Neural progenitor cell (in vitro differentiated cells): ENCODE measurements around the gene CAMSAP3. TPM values are rescaled to one million over a fixed set of nuclear protein-coding genes. Genes with fewer than 3 reads are reported as not detected.

Experiments used
- DNase-seq: peaks from one replicate; pipeline ENCODE4 v3.0.0-alpha.2; 2016; ENCODE audit warnings: low spot score
- H2AFZ ChIP-seq: fragments of 200-600 bp; sonication (generic); replicated peaks from 2 replicates; pipeline ENCODE4 v1.6.1; 2016; ENCODE audit warnings: antibody characterized with exemption
- H3F3A ChIP-seq: fragments of 200-600 bp; sonication (generic); 2 replicates; pipeline ENCODE4 v1.6.1; 2016; ENCODE audit warnings: antibody characterized with exemption, low read depth
- H3K27ac ChIP-seq: fragments of 200-600 bp; sonication (generic); 2 replicates; pipeline ENCODE4 v1.5.1; 2016; ENCODE audit warnings: mild to moderate bottlenecking
- H3K27me3 ChIP-seq: fragments of 200-600 bp; sonication (generic); 2 replicates; pipeline ENCODE4 v1.6.1; 2016; ENCODE audit warnings: mild to moderate bottlenecking, moderate library complexity
- H3K36me3 ChIP-seq: fragments of 200-600 bp; sonication (generic); 2 replicates; pipeline ENCODE4 v1.5.1; 2016
- H3K4me1 ChIP-seq: fragments of 200-600 bp; sonication (generic); 2 replicates; pipeline ENCODE4 v1.6.1; 2016; ENCODE audit warnings: mixed run types
- H3K4me2 ChIP-seq: fragments of 200-600 bp; sonication (generic); 2 replicates; pipeline ENCODE4 v1.6.1; 2016
- H3K4me3 ChIP-seq: fragments of 200-600 bp; sonication (generic); 2 replicates; pipeline ENCODE4 v1.5.1; 2016
- H3K79me2 ChIP-seq: fragments of 200-600 bp; sonication (generic); 2 replicates; pipeline ENCODE4 v1.6.1; 2016; ENCODE audit warnings: low read depth
- H3K9ac ChIP-seq: fragments of 200-600 bp; sonication (generic); 2 replicates; pipeline ENCODE4 v1.6.1; 2016
- H3K9me3 ChIP-seq: fragments of 200-600 bp; sonication (generic); 2 replicates; pipeline ENCODE4 v1.5.1; 2016; ENCODE audit warnings: low read depth
- H4K20me1 ChIP-seq: fragments of 200-600 bp; sonication (generic); 2 replicates; pipeline ENCODE4 v1.6.1; 2016; ENCODE audit warnings: low read depth
- H3K27ac Mint-ChIP-seq: 3 replicates; pipeline ENCODE4 v1.8.0; 2021; ENCODE audit warnings: mixed read lengths
- H3K27me3 Mint-ChIP-seq: 2 replicates; pipeline ENCODE4 v1.8.0; 2022; ENCODE audit warnings: low read depth, mild to moderate bottlenecking, inconsistent platforms, moderate library complexity, mixed read lengths; ENCODE audit not compliant: insufficient read depth
- H3K36me3 Mint-ChIP-seq: 3 replicates; pipeline ENCODE4 v1.8.0; 2021; ENCODE audit warnings: mixed read lengths
- H3K4me1 Mint-ChIP-seq: 3 replicates; pipeline ENCODE4 v1.8.0; 2021; ENCODE audit warnings: mixed read lengths
- H3K4me3 Mint-ChIP-seq: 3 replicates; pipeline ENCODE4 v1.8.0; 2021; ENCODE audit warnings: mild to moderate bottlenecking, moderate library complexity, mixed read lengths
- H3K9me3 Mint-ChIP-seq: 3 replicates; pipeline ENCODE4 v1.8.0; 2020; ENCODE audit warnings: mixed read lengths
- EZH2 ChIP-seq: fragments of 200-600 bp; sonication (generic); IDR thresholded peaks from 2 replicates; pipeline ENCODE4 v1.6.1; 2017; ENCODE audit warnings: antibody characterized with exemption, mild to moderate bottlenecking, moderate library complexity
- EZH2phosphoT487 ChIP-seq: fragments of 200-600 bp; sonication (generic); IDR thresholded peaks from 2 replicates; pipeline ENCODE4 v1.6.1; 2017; ENCODE audit warnings: antibody characterized with exemption
- total RNA-seq: library from RNA; depleted of rRNA; stranded (reverse); fragments of >200 nt; gene quantifications from 2 replicates; pipeline ENCODE4 v1.2.3, GENCODE V29; 2015; ENCODE audit warnings: low replicate concordance
- TF ChIP-seq, protein P1 (sequence below): fragments of 200-600 bp; sonication (generic); IDR thresholded peaks from 2 replicates; pipeline ENCODE4 v1.5.1; 2017; ENCODE audit warnings: antibody characterized with exemption, mild to moderate bottlenecking

Gene CAMSAP3
- total RNA-seq, 1 donor from 2014 or later = 2.7 TPM

DNA sequence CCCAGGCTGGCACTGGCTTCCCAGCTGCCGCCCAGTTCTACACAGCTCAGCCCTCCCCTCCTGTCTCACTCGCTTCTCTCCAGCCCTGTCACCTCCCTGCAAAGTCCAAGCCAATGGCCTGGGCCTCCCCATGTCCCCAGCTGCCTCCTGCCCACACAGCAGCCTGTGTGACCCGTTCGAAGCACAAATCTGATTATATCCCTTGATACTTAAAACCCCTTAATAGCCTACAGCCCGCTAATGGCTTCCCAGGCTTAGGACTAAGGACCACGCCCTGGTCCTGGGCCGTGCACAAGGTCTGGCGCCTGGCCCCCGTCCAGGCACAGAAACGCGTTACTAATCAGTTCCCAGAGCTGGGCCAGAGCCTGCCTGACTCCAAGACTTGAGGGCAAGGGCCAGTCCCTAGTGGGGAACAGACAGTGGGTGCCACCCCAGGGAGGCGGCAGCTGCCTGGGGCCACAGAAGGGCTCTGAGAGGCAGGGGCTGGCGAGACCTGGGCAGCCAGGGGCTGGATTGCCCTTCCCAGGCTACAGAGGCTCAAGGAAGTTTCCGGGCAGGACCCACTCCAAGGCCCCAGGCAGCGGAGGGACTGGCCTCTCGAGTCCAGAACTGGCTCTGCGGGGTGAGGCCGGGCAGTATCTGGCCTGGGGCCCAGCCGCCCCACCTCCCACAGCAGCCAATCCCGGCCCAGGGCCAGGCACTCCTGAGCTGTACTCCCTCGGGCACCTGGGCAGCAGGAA is 23.3 kb downstream of the CAMSAP3 start:
- H3K4me2 ChIP-seq = no peak overlapping the region

DNA sequence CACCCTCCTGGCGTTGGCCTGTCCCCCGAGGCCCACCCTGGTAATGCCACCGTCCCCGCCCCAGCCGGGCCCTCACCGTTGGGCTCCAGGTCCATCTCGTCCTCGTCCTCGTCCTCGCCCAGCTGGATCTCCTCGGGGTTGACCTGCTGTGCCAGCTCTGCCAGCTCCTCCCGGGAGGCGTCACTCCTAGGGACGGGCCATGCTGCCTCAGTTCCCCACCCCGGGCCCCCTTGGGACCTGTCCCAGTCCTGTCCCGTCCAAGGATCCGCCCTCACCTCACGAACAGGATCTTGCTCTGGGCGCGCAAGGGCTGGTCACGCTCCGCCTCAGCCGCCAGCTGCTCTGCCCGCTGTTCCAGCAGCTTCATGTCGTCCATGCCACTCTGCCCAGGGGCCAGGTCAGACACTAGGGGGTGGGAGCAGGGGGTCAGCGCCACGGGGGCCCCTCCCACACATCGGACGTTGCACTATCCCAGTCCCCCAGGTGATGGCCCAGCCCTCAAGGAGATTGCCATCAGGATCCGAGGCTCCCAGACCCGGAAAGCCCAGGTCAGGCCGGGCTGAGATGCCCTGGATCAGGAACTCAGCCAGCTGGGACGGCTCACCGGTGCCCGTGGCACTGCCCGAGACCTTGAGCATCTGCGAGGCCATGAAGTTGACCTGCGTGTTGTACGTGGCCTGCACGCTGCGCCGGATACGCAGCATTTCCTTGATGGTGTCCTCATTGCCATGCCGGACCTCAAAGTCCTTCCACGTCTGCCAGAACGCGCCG is 24.2 kb downstream of the CAMSAP3 start:
- no peaks in the 10 kb centered on the region for H3F3A ChIP-seq
- no peak for DNase-seq
- Mint-ChIP-seq H3K4me3 (no peak overlapping the region), H3K27me3 (peaks cover 7% of the 10 kb centered on the region), H3K27ac (no peak overlapping the region), H3K36me3 (peaks cover 16% of the 10 kb centered on the region), H3K9me3 (no peaks in the 10 kb centered on the region), H3K4me1 (no peaks in the 10 kb centered on the region)
- no peaks in the 10 kb centered on the region for H3K36me3 ChIP-seq
- H4K20me1 ChIP-seq = no peaks in the 10 kb centered on the region
- no peak overlapping the region for H3K4me2 ChIP-seq
- no peaks in the 10 kb centered on the region for H3K9me3 ChIP-seq
- H3K79me2 ChIP-seq = no peaks in the 10 kb centered on the region
- no peak overlapping the region for H2AFZ ChIP-seq
- H3K4me3 ChIP-seq = no peak overlapping the region
- no peaks in the 10 kb centered on the region for H3K4me1 ChIP-seq
- no peaks in the 10 kb centered on the region for H3K27me3 ChIP-seq
- no peak overlapping the region for H3K9ac ChIP-seq
- TF ChIP-seq EZH2 (no peak), EZH2phosphoT487 (no peak)
- TF ChIP-seq, protein P1, sequence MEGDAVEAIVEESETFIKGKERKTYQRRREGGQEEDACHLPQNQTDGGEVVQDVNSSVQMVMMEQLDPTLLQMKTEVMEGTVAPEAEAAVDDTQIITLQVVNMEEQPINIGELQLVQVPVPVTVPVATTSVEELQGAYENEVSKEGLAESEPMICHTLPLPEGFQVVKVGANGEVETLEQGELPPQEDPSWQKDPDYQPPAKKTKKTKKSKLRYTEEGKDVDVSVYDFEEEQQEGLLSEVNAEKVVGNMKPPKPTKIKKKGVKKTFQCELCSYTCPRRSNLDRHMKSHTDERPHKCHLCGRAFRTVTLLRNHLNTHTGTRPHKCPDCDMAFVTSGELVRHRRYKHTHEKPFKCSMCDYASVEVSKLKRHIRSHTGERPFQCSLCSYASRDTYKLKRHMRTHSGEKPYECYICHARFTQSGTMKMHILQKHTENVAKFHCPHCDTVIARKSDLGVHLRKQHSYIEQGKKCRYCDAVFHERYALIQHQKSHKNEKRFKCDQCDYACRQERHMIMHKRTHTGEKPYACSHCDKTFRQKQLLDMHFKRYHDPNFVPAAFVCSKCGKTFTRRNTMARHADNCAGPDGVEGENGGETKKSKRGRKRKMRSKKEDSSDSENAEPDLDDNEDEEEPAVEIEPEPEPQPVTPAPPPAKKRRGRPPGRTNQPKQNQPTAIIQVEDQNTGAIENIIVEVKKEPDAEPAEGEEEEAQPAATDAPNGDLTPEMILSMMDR = no peak
- H3K27ac ChIP-seq = no peak overlapping the region

More for the DNA sequence above, 23.3 kb downstream of the CAMSAP3 start:
- H3K27ac ChIP-seq = no peak overlapping the region
- no peaks in the 10 kb centered on the region for H3K9me3 ChIP-seq
- Mint-ChIP-seq H3K4me1 (no peaks in the 10 kb centered on the region), H3K9me3 (no peaks in the 10 kb centered on the region), H3K4me3 (peak overlapping the region; percentile 24), H3K27ac (no peak overlapping the region), H3K27me3 (peaks cover 7% of the 10 kb centered on the region), H3K36me3 (peaks cover 16% of the 10 kb centered on the region)
- no peak for TF ChIP-seq EZH2phosphoT487
- TF ChIP-seq, protein P1 = no peak
- TF ChIP-seq EZH2 = no peak
- no peak overlapping the region for H2AFZ ChIP-seq
- no peaks in the 10 kb centered on the region for H3K27me3 ChIP-seq
- H3K4me1 ChIP-seq = no peaks in the 10 kb centered on the region
- no peak overlapping the region for H3K4me3 ChIP-seq
- no peaks in the 10 kb centered on the region for H3F3A ChIP-seq
- H3K79me2 ChIP-seq = no peaks in the 10 kb centered on the region
- H3K36me3 ChIP-seq = no peaks in the 10 kb centered on the region
- H3K9ac ChIP-seq = no peak overlapping the region
- no peaks in the 10 kb centered on the region for H4K20me1 ChIP-seq
- DNase-seq = no peak

DNA sequence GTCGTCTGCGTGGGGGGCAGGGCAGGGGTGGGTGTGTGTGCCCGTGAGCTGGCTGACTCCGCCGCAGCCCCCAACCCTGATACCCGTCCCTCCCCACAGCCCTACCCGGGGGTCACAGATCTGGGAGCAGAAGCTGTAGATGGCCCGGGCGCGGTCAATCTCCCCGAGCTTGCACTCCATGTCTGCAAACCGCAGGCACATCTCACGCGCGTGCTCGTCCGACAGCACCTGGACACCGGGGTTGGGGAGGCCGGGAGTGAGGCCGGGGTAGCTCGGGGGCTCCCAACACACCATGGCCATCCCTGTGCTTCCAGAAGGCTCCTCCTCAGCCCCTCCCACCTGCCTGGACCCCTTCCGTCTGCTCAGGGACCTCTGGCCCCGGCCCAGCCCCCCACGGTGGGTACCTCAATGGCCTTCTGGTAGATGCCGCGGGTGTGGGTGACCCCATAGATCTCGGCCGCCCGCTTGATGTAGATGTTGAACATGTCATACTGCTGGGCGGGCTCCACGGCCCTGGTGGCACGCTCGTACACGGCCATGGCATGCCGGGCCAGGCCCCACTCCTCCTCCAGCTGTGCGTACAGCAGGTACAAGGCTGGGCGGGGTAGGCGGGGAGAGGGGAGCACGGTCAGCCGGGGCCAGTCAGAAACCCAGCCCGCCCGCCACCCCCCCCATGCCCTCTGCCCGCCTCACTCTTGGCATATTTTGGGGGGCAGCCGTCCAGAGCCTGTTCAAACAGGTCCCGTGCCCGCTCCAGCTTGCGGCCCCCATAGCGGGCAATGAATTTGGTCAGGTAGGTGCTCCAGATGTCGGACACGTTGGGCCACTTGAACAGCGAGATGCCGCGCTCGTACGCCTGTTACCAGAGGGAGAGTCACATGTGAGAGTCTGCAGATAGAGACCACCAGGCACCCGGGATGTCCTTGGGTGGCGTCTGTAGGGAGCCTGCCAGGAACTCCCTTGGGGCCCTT is 25.1 kb downstream of the CAMSAP3 start:
- Histone ChIP-seq H3K27ac (no peak overlapping the region), H3K36me3 (no peaks in the 10 kb centered on the region), H2AFZ (no peak overlapping the region), H4K20me1 (no peaks in the 10 kb centered on the region), H3K4me3 (no peak overlapping the region), H3K9me3 (no peaks in the 10 kb centered on the region), H3K27me3 (no peaks in the 10 kb centered on the region), H3K79me2 (no peaks in the 10 kb centered on the region), H3K4me1 (no peaks in the 10 kb centered on the region), H3K4me2 (no peak overlapping the region), H3K9ac (no peak overlapping the region), H3F3A (no peaks in the 10 kb centered on the region)
- Mint-ChIP-seq H3K27me3 (peaks cover 9% of the 10 kb centered on the region), H3K36me3 (peaks cover 18% of the 10 kb centered on the region), H3K4me3 (no peak overlapping the region), H3K27ac (no peak overlapping the region), H3K4me1 (no peaks in the 10 kb centered on the region), H3K9me3 (no peaks in the 10 kb centered on the region)
- no peak for DNase-seq
- TF ChIP-seq EZH2 (no peak), EZH2phosphoT487 (no peak)
- TF ChIP-seq, protein P1 = no peak
